GM19043 (cell line): ENCODE results near the gene NFIC.

Experiments used
- ATAC-seq: cut with Tn5 transposase; IDR thresholded peaks from one replicate; pipeline ENCODE4 v1.9.1; 2021; ENCODE audit warnings: low read depth; ENCODE audit not compliant: unreplicated experiment

The NFIC gene

GRCh38 chr19:3357992-3358688 lies 8.2 kb upstream of the NFIC start:
- ATAC-seq: no peak

DNA sequence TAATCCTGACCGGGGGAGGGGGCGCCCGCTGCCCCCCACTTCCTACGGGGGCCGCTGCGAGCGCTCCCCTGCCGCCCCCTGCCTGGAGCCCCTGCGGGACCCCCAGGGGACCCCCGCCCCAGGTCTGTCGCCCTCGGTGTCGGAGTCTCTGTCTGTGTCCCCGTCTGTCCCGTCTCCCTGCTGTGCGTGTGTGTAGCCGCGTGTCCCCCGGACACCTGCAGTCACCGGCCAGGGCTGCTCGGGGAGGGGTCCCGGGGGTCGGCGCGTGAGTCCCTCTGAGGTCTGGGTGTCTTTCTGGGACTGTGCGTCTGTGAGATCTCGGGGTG lies 7.7 kb upstream of the NFIC start:
- ATAC-seq: no peak

GRCh38 chr19:3359015-3359918 lies 7.1 kb upstream of the NFIC start:
- no peak for ATAC-seq

DNA sequence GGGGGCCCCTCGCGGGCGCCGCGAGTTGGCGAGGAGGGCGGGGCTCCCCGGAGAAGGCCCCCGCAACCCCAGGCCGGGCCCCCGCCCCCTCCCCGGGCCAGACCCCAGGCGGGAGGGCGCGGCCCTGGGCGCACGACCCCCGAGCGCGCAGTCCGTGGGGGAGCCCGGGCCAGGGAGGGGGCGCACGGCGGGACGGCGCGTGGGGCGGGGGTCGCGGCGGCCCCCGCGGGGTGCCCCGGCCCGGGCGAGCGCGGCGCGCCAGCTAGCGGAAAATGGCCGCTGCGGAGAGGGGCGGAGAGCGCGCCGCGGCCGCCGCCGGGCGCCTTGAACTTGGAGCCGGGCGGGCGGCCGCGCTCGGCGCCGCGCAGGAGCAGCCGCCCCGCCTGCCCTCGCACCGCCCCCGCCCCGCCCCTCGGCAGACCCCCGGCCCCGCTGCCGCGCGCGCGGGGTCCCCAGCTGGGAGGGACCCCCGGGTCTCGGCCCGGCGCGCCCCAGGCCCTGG lies 6.4 kb upstream of the NFIC start:
- no peak for ATAC-seq

DNA sequence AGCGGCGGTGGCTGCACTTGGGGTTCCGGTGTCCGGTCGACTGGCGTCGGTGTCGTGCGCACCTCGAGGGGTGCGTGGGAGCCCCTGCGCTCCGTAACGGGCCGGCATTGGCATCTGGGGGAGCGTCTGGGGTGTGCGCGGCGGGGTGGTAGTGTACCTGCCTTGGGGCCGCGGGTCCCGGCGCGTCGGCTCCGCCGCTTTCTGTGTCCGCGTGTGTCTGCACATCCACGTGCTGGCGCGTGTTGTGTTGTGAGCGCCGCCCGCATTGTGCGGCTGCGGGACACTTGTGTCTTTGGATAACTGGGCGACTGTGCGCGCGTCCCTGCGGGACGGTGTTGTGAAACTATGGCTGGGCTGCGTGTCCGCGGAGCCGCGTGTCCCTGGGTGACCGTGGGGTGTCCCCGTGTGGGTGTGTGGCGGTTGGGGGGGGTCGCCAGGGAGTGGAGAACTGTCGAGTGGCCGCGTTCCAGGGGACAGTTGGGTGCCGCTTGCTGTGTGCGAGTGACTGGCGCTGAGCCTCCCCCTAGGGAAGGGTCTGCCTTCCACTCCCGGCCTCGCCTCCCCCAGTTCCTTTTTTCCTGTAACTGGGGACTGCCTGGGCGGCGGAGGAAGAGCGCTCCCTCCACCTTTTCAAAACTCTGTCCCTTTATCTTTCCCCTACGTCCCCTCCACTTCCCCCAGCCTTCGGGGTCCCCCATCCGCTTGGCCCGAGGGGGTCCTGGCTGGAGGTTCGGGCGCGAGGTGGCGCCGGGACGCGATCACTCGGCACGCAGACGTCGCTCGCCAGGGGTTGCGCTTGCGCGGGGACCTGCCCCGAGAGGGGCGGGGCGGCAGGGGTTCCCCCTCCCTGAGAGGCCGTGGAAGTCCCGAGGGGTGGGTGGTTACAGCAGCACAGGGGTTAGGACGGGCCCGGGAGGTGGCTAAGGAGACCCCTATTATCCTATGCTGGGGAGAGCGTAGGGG lies 5.7 kb upstream of the NFIC start:
- ATAC-seq: no peak

GRCh38 chr19:3361384-3362216 lies 4.8 kb upstream of the NFIC start:
- no peak for ATAC-seq

GRCh38 chr19:3362217-3362906 lies 4.0 kb upstream of the NFIC start:
- ATAC-seq: no peak

- ATAC-seq: no peak
Observed at GRCh38 chr19:3363841-3364500, 2.4 kb upstream of the NFIC start.

GRCh38 chr19:3364501-3364858 lies 1.9 kb upstream of the NFIC start:
- ATAC-seq: no peak

- no peak for ATAC-seq
Observed at GRCh38 chr19:3365093-3365835, 1.1 kb upstream of the NFIC start.

DNA sequence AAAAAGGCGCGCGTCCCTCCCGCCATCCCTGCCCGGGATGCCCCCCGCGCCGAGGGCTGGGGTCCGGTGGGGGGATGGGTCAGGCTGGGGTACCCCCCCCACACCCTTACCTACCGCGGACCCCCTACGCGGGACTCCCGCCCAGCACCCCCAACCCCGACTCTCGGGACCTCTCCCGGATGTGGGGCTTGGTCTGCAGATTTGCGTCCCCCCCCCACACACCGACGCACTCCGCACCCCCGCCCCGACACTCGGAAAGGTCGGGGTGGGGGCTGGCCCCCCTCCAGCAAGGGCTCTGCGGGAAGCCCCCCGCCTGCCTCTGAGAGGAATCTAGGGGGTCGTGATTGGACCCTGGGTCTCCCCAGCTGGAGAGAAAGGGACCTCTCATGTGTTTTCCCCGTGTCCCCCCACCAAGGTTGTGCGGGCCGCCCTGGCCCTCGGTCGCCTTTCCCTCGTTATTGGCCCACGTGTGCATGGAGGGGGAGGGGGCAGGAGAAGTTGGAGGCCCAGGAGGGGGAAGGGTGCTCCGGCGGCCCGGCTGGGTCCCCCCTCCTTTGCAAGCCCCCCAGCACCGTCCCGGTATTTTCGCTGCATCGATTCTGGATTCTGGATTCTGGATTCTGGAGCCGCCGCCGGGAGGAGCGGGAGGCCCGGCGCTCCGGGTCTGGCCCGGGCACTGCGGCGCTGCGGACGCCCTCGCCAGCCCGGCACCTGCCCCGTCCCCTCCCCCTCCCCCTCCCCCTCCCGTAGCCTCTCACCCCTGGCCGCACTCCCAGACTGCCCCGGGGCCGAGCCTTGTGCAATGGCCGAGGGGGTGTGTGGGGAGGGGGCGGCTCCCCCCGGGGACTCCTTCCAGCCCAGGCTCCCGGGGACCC lies 607 bp downstream of the NFIC start:
- no peak for ATAC-seq

DNA sequence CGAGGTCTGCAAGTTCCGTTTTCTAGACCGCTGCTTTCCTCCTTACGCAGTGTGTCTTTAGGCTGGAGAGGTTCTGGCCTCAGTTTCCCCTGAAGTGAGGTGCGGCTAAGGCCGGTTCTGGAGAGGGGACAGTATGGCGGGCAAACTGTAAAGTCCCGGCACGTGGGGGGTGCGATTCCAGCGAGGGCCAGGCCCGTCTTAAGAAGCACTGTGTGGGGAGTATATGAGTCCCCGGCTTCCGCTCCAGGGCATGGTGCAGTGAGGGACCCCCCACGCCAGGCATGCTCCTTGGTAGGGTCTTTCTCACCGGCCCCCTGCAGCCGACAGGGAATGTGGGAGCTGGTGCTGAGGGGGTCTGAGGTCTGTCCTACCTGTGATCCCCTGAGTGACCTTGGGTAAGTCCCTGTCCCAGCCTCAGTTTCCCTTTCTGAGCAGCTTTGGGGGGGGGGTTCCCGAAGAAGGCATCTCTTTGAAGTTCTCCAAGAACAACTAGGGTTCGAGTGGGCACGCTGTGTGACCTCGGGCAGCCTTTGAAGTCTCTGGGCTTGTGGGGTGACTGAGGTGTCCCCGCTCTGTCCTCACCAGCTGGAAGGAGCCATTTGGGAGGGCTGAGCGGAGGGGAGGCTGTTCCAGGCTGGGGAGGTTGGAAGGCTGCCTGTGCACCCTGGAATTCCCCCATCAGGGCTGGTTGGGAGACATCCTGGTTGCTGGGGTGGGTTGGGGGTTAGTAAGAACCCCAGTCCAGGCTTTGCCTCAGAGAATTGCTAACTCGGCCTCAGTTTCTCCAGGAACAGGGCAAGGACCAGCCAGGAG lies 1.5 kb downstream of the NFIC start:
- ATAC-seq: no peak

DNA sequence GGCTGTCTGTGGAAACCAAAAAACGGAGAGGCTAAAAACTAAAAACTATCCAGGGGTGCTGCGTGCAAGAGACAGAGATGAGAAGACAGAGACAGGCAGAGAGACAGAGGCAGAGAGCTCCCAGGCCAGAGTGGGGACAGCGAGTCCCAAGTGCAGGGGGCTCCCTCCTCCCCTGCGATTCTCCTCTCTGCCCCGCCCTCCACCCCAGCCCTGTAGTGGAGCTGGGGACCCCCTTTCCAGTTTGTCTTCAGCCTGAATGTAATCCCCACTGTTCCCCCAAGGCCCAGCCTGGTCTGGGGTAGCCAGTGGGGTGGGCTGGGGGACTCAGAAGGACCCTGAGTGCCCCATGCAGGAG lies 2.0 kb downstream of the NFIC start:
- ATAC-seq: no peak

DNA sequence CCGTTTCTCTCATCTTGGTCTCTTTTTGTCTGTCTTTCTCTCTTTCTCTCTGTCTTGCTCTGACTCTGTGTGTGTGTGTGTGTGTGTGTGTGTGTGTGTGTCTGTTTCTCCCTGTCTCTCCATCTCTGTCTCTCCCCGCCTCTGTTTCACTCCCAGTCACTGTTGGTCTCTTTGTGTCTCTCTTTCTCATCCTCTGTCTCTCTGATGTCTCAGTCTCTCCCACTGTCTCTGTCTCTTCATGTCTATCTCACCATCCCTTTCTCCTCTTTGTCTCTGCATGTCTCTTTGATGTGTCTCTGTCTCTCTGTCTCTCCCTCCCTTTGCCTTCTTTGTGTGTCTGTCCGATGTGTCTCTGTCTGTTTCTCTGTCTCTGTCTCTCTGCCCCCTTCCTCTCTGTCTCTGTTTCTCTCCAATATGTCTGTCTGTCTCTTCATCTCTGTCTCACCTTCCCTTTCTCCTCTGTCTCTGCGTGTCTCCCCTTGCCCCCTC lies 2.5 kb downstream of the NFIC start:
- ATAC-seq: no peak

- ATAC-seq: no peak
Observed at GRCh38 chr19:3369337-3370213, 3.2 kb downstream of the NFIC start.
